HT-29 (cell line): Measurements from ENCODE around the gene ZNF668. TPM values are rescaled to one million over a fixed set of nuclear protein-coding genes. Genes with fewer than 3 reads are reported as not detected.
"Not testable (repeated sequence)": the region's sequence is repeated elsewhere in the genome, so short reads cannot be mapped to it uniquely, and the experiment has no call there.

Source experiments
- DNase-seq: peaks from one replicate; pipeline ENCODE4 v3.0.0-alpha.2; 2015; ENCODE audit warnings: low spot score
- total RNA-seq: library from RNA; depleted of rRNA; stranded (reverse); fragments of >200 nt; shearing (Covaris generic); gene quantifications from 2 replicates; pipeline ENCODE4 v1.2.3, GENCODE V29; 2014

The ZNF668 gene
- total RNA-seq, 1 experiment from 2014 or later = 29.8 TPM

GRCh38 chr16:31061126-31061812, 12.8 kb downstream of the ZNF668 start:
- no peak for DNase-seq

- no peak for DNase-seq
Observed at GRCh38 chr16:31055613-31056012, 18.4 kb downstream of the ZNF668 start.

GRCh38 chr16:31052114-31052513, 21.9 kb downstream of the ZNF668 start:
- peak; percentile 15 for DNase-seq

DNA sequence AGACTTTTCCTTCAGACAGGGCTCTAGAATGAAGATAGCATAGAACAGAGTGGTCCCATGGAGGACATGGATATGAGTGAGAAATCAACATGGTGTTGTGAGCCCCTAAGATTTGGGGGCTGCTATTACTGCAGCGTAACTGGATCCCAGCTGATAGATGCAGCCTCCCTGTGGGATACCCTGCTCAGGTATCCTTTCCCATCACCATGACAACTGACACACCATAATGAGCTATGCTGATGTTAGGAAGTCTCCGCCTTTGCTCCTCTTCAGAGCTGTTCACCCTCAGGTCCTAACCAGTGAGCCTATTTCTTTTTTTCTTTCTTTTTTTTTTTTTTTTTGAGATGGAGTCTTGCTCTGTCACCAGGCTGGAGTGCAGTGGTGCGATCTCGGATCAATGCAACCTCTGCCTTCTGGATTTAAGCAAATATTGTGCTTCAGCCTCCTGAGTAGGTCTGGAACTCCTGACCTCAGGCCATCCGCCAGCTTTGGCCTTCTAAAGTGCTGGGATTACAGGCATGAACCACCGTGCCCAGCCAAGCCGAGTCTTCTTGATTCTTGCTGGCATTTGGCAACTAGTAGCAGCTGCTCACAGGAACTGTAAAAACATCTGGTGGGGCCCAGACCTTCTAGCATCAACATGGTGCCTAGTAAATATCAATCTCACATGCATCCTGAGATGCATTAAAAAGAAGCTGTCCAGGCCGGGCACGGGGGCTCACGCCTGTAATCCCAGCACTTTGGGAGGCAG, 23.6 kb downstream of the ZNF668 start:
- no peak for DNase-seq

- DNase-seq = no peak
Observed at GRCh38 chr16:31043898-31044481, 30.1 kb downstream of the ZNF668 start.

DNA sequence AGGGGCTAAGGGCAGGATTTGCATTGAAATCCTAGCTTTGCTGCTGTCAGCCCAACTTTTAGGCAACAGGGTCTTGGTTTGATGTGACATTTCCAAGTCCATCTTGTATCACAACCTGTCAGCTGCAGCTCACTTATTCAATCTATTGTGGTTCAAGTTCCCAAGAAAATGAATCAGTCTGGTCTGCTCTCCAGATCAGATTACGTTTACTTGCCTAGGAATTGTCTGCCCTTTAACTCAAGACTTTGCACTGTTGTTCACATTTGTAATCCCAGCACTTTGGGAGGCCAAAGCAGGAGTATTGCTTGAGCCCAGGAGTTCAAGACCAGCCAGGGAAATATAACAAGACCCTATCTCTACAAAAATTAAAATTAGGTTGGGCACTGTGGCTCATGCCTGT, 30.7 kb downstream of the ZNF668 start:
- no peak for DNase-seq

DNA sequence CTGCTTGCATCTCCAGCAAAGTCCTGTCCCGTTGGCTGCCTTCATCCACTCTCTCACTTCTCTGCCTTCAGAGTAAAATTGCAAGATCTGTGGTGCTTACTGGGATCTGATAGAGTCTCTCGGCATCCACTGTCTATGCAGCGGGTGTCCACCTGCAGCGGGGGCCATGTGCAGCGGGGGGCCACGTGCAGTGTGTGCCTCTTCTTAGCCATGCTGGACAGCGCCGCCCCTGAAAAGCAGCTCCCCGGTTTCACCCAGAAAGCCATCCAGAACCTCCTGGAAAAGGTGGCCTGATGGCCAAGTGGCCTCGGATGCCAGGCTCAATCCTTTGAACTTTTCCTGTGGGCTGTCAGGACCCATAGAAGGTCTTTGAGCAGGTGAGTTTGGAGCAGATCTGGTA, 31.2 kb downstream of the ZNF668 start:
- DNase-seq = no peak

GRCh38 chr16:31038993-31039392, 35.0 kb downstream of the ZNF668 start:
- no peak for DNase-seq

GRCh38 chr16:31036691-31037090, 37.3 kb downstream of the ZNF668 start:
- DNase-seq = no peak

DNA sequence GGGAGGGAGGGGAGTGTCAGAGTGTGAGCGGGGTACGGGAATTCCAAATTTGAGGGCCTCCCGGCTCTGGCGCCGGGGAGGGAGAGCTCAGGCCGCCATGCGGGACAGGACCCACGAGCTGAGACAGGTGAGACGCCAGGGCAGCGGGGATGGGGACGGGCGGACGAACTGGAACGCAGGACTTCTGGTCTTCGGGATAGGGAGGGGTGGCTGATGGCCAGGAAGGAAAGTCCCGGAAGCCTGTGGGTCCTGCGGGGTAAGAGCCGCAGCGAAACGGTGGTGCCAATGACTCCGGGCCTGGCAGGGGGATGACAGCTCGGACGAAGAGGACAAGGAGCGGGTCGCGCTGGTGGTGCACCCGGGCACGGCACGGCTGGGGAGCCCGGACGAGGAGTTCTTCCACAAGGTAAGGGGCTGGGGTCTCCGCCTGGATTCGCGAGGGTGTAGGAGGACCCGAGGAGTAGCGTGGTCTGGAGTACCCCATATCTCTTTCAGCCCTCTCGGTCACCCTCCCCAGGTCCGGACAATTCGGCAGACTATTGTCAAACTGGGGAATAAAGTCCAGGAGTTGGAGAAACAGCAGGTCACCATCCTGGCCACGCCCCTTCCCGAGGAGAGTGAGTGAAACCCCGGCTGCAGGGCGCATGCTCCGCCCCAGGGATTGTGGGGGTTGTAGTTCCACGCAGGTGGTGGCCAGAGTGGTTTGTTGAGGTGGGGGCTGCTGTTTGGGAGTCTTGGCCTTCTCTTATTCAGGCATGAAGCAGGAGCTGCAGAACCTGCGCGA, 40.1 kb downstream of the ZNF668 start:
- DNase-seq = peak; percentile 84

- peak; percentile 92 for DNase-seq
Observed at GRCh38 chr16:31032736-31033708, 41.0 kb downstream of the ZNF668 start, which contains the start of gene STX4. Gene STX4, plus strand, starts transcription at chr16:31033558. Its CDS starts 248 bp downstream, at chr16:31033806.

- DNase-seq = no peak
Observed at GRCh38 chr16:31031276-31031675, 42.8 kb downstream of the ZNF668 start.

- no peak for DNase-seq
Observed at GRCh38 chr16:31029272-31029671, 44.8 kb downstream of the ZNF668 start.

DNA sequence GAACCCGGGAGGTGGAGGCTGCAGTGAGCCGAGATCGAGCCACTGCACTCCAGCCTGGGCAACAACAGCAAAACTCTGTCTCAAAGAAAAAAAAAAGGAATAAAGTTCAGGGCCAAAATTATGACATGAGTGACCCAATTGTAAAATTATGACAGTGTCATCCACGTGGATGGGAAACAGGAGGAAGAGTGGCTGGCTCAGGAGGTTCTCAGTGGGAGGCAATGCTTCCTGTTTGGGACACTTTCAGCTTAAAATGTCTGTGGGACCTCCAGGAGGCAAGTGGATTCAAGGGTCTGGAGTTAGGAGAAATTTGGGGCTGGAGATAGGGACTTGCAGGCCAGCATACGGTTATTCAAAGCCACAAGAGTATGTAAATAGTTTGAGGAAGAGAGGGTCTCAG, 48.7 kb downstream of the ZNF668 start:
- DNase-seq = no peak

DNA sequence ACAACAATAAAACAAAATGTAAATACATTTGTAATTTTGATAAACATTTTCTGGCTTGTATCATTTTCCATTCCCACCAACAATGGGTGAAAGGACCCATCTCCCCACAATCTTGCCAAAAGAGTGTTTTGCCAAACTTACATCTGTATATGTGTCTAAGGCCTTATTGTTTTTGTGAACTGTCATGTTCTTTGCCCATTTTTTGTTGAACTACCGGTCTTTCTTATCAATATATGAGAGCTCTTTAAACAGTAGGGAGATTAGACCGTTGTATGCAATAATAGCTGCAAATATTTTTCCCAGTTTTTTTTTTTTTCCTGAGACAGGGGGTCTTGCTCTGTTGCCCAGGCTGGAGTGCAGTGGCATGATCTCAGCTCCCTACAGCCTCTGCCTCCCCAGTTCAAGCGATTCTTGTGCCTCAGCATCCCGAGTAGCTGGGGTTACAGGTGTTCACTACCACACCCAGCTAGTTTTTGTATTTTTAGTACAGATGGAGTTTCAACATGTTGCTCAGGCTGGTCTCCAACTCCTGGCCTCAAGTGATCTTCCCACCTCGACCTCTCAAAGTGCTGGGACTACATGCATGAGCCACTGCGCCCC, 50.3 kb downstream of the ZNF668 start:
- DNase-seq = no peak

DNA sequence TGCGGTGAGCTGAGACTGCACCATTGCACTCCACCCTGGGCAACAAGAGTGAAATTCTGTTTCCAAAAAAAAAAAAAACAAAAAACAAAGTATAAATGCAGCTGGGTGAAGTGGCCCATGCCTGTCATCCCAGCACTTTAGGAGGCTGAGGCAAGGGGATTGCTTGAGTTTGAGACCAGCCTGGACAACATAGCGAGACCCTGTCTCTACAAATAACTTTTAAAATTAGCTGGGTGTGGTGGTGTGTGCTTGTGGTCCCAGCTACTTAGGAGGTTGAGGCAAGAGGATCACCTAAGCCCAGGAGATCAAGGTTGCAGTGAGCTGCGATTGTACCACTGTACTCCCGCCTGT, 50.8 kb downstream of the ZNF668 start:
- DNase-seq = no peak

DNA sequence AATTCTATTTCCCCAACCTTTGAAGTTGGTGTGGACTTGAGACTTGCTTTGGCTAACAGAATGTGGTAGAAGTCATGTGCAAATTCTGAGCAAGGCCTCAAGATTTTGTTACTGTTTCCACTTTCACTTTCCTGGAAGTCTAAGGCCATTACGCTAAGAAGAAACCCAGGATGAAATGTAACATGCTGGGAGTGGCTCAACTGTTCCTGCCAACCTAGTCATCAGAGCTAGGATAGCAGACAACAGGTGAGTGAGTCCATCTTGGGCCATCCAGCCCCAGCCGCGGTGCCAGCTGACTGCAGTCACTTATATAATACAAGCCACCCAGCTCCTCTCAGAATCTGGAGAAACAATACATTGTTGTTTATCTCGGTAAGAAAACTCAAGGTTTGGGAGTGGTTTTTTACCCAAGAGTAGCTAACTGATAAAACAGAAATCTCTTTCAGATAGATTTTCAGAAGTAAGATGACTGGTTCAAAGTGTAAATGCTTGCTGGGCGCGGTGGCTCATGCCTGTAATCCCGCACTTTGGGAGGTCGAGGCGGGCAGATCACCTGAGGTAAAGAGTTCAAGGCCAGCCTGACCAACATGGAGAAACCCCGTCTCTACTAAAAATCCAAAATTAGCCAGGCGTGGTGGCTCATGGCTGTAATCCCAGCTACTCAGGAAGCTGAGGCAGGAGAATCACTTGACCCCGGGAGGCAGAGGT, 51.3 kb downstream of the ZNF668 start:
- DNase-seq = no peak

- DNase-seq = no peak
Observed at GRCh38 chr16:31020536-31020935, 53.5 kb downstream of the ZNF668 start.

- DNase-seq = not testable (repeated sequence)
Observed at GRCh38 chr16:31017756-31018155, 56.3 kb downstream of the ZNF668 start.

GRCh38 chr16:31016018-31016417, 58.0 kb downstream of the ZNF668 start:
- DNase-seq = no peak
